Calu3 (cell line): ENCODE results near the gene CPNE7. TPM values are rescaled to one million over a fixed set of nuclear protein-coding genes. Genes with fewer than 3 reads are reported as not detected.
A peak's percentile ranks its signal among the peaks of the same experiment; 100 is the strongest.

Experiments
- BruUV-seq: library from RNA; stranded (reverse); fragments of 400-500 nt; replicated peaks from 2 replicates; lab custom pipeline; 2021; lab: Mats Ljungman, UMichigan
- CTCF ChIA-PET: fragments of 300-600 bp; sonication (Branson Sonifier 250); formaldehyde crosslinking; loops from one replicate; lab custom pipeline; 2022; ENCODE audit warnings: antibody characterized with exemption; lab: Charles Lee
- DNase-seq: peaks from one replicate; pipeline ENCODE4 v3.0.0; 2022
- H3K27ac Mint-ChIP-seq: one replicate; pipeline ENCODE4 v1.8.0; 2022; ENCODE audit warnings: mixed read lengths; ENCODE audit not compliant: unreplicated experiment
- H3K27me3 Mint-ChIP-seq: one replicate; pipeline ENCODE4 v1.8.0; 2022; ENCODE audit warnings: mixed read lengths; ENCODE audit not compliant: unreplicated experiment
- H3K36me3 Mint-ChIP-seq: one replicate; pipeline ENCODE4 v1.8.0; 2022; ENCODE audit warnings: mild to moderate bottlenecking, moderate library complexity, mixed read lengths; ENCODE audit not compliant: insufficient read depth, unreplicated experiment
- H3K4me1 Mint-ChIP-seq: one replicate; pipeline ENCODE4 v1.8.0; 2022; ENCODE audit warnings: mild to moderate bottlenecking, low read depth, mixed read lengths; ENCODE audit not compliant: unreplicated experiment
- H3K4me3 Mint-ChIP-seq: one replicate; pipeline ENCODE4 v1.8.0; 2022; ENCODE audit warnings: mild to moderate bottlenecking, low read depth, moderate library complexity, mixed read lengths; ENCODE audit not compliant: unreplicated experiment
- H3K9me3 Mint-ChIP-seq: one replicate; pipeline ENCODE4 v1.8.0; 2022; ENCODE audit warnings: low read depth, mixed read lengths; ENCODE audit not compliant: unreplicated experiment
- CTCF ChIP-seq: fragments of 200-600 bp; IDR thresholded peaks from one replicate; pipeline ENCODE4 v1.8.0; 2022; ENCODE audit warnings: antibody characterized with exemption; ENCODE audit not compliant: unreplicated experiment
- intact Hi-C: fragments of 100-400 bp; cut with micrococcal nuclease; formaldehyde crosslinking; loops from one replicate; pipeline ENCODE4 v1.10.0; 2022; ENCODE audit not compliant: unreplicated experiment
- total RNA-seq: library from RNA; stranded (reverse); gene quantifications from 2 replicates; pipeline ENCODE4 v1.2.3, GENCODE V29; 2022

Gene CPNE7
- total RNA-seq, 1 experiment from 2014 or later = 31.3 TPM

GRCh38 chr16:89596061-89596689 is 20.6 kb downstream of the CPNE7 start:
- Mint-ChIP-seq H3K36me3 (peaks cover 10% of the 10 kb centered on the region), H3K27me3 (no peaks in the 10 kb centered on the region), H3K4me3 (no peak overlapping the region), H3K27ac (no peak overlapping the region), H3K9me3 (no peaks in the 10 kb centered on the region), H3K4me1 (no peaks in the 10 kb centered on the region)
- DNase-seq = no peak
- no peak for TF ChIP-seq CTCF
- no TSS peak for BruUV-seq
- intact Hi-C loops = no loop called here
- CTCF ChIA-PET = no interaction called here

GRCh38 chr16:89596957-89597649 is 21.5 kb downstream of the CPNE7 start:
- CTCF ChIA-PET = no interaction called here
- H3K27ac Mint-ChIP-seq = peak overlapping the region; percentile 66

GRCh38 chr16:89598199-89598598 is 22.6 kb downstream of the CPNE7 start:
- no TSS peak for BruUV-seq
- H3K4me3 Mint-ChIP-seq = no peak overlapping the region
- H3K27me3 Mint-ChIP-seq = no peaks in the 10 kb centered on the region
- CTCF ChIA-PET = no interaction called here
- no peaks in the 10 kb centered on the region for H3K9me3 Mint-ChIP-seq
- no peak for TF ChIP-seq CTCF
- intact Hi-C loops = no loop called here
- peaks cover 12% of the 10 kb centered on the region for H3K4me1 Mint-ChIP-seq
- H3K36me3 Mint-ChIP-seq = peaks cover 10% of the 10 kb centered on the region
- DNase-seq = no peak
- peak overlapping the region; percentile 67 for H3K27ac Mint-ChIP-seq

More at GRCh38 chr16:89596957-89597649, 21.5 kb downstream of the CPNE7 start:
- Mint-ChIP-seq H3K9me3 (no peaks in the 10 kb centered on the region), H3K36me3 (peaks cover 10% of the 10 kb centered on the region), H3K4me3 (no peak overlapping the region), H3K27me3 (no peaks in the 10 kb centered on the region), H3K4me1 (peaks cover 1% of the 10 kb centered on the region)
- intact Hi-C loops = no loop called here
- DNase-seq = no peak
- no peak for TF ChIP-seq CTCF
- BruUV-seq = no TSS peak

- H3K4me3 Mint-ChIP-seq = no peak overlapping the region
- TF ChIP-seq CTCF = peak; percentile 35
- H3K27me3 Mint-ChIP-seq = no peaks in the 10 kb centered on the region
- no TSS peak for BruUV-seq
- intact Hi-C loops = no loop called here
- DNase-seq = peak; percentile 64
- peaks cover 10% of the 10 kb centered on the region for H3K36me3 Mint-ChIP-seq
- H3K27ac Mint-ChIP-seq = no peak overlapping the region
- H3K4me1 Mint-ChIP-seq = peaks cover 14% of the 10 kb centered on the region
- H3K9me3 Mint-ChIP-seq = no peaks in the 10 kb centered on the region
- CTCF ChIA-PET = interaction anchor here (0.6 to 1.0 kb wide), 3 partner anchors 20 to 54 kb away, joined by 3 to 7 read pairs (median 5); no protein-coding TSS in a partner anchor
These were observed 23.9 kb downstream of the CPNE7 start for GRCh38 chr16:89599451-89599858.
